NCI-H2081 treated with DMSO at 0.1 percent for 48 hours (cell line): ENCODE data around the gene SPTBN5.

Experiments used
- DNase-seq: peaks from one replicate; lab custom pipeline; 2025; lab: John Stamatoyannopoulos, UW

SPTBN5 gene

GRCh38 chr15:41804916-41805666, 88.8 kb downstream of the SPTBN5 start:
- DNase-seq: no peak

- no peak for DNase-seq
Measured at GRCh38 chr15:41804361-41804760, 89.5 kb downstream of the SPTBN5 start.

DNA sequence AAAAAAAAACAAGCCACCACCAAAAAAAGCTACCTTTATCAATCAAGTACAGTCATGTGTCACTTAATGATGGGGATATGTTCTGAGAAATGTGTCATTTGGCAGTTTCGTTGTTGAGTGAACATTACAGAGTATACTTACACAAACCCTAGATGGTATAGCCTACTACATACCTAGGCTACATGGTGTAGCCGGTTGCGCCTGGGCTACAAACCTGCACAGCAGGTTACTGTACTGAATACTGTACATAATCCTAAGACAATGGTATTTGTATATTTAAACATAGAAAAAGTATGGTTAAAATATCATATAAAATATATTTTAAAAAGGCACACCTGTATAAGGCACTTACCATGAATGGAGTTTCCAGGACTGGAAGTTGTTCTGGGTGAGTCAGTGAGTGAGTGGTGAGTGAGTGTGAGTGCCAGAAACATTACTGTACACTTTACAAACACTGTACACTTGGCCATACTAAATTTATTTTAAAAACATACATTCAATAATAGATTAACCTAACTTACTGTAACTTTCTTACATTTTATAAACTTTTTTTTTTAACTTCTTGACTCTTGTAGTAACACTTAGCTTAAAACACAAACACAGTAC, 91.9 kb downstream of the SPTBN5 start:
- DNase-seq: no peak

DNA sequence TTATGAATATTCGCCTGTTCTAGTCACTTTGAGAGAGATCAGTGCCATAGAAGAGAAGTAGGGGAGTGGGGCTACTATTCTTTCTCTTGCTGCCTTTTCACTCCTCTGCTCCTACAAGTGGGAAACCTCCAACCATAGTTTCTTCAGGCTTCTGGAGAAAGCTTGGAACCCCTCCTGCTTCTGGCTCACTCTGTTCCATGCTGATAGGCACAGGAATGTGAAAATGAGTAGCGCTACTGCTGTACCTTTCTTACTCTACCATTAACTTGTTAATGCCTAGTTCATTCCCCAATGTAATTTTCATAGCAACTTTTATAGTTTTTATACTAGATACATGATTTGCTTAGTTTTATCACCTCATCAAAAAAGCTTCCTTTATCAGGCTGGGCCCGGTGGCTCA, 92.7 kb downstream of the SPTBN5 start:
- DNase-seq: no peak

GRCh38 chr15:41799488-41799805, 94.4 kb downstream of the SPTBN5 start:
- DNase-seq: no peak

DNA sequence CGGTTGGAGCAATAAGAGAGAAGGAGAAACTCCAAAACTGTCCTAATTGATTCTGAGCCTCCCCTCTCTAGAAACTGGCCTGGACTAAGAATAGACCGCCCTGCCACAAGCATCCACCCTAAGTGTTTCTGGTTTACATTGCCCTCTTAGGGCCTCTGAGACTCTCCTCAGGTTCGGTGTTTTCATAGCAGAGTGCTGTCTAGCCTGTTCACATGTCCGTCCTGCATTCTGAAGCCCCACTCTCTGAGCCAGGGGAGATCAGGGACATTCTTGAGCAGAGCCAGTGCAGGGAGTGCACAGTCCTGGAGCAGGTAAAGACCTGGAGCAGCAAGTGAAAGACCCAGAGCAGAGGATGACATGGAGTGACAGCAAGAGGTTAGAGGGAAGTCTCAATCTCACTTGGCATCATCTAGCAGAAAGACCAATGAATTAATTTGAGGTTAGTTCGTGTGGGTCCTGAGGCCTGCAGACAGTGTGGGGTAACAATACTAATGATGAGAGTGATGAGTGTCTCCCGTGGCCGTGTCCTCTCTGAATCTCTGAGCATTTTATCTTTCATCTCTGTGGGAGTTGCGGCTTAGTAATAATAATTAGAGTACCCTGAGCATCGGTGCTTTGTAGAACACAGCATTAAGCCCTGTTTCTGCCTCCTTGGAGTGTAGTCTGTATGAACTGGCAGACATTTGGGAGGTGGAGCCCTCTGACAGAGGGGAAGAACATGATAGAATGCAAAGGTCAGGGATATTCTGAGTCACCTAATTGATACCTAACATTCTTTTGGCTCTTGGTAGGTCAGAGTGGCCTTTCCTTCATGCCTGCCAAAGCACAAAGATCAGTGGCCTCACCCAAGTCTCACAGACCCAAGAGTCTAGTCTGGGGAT, 95.0 kb downstream of the SPTBN5 start:
- DNase-seq: no peak
